ENCODE data around the gene KLHDC4.
"Not testable (repeated sequence)": the region's sequence is repeated elsewhere in the genome, so short reads cannot be mapped to it uniquely, and the experiment has no call there.

KLHDC4 gene

DNA sequence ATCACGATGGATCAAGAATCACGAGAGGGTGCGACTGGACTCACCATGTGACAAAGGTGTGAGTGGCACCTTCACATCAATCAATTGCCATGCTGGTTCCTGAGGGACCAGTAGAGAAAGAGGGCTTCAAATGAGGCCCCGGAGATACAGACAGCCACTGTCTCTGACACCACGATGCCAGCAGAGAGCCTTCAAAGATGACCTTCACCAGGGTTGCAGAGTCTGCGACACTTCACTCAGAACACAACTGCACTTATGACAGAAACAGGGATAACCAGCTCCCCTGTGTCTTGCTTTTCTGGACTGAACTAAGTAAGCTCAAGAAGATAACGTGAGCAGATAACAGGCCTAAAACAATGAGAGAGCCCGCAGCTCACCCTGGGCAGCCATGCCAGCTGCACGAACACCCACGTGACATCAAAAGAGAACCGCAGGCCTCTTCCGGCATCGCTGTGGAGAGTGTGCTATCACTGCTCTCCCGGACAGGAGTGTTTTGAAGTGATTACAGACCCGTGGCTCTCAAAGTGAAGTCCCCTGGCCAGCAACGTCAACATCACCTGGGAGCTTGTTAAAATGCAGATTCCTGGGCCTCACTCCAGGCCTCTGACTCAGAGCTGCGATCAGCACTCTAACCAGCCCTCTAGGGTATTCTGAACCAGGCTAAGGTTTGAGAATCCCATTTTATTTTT is 36.4 kb downstream of the KLHDC4 start:
- TF ChIP-seq, protein P1, sequence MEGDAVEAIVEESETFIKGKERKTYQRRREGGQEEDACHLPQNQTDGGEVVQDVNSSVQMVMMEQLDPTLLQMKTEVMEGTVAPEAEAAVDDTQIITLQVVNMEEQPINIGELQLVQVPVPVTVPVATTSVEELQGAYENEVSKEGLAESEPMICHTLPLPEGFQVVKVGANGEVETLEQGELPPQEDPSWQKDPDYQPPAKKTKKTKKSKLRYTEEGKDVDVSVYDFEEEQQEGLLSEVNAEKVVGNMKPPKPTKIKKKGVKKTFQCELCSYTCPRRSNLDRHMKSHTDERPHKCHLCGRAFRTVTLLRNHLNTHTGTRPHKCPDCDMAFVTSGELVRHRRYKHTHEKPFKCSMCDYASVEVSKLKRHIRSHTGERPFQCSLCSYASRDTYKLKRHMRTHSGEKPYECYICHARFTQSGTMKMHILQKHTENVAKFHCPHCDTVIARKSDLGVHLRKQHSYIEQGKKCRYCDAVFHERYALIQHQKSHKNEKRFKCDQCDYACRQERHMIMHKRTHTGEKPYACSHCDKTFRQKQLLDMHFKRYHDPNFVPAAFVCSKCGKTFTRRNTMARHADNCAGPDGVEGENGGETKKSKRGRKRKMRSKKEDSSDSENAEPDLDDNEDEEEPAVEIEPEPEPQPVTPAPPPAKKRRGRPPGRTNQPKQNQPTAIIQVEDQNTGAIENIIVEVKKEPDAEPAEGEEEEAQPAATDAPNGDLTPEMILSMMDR (IDR thresholded peaks at IDR 0.05; ENCODE audit: low read depth, low read length, missing control alignments): no peak
- no peak overlapping the region for H3K4me3 ChIP-seq (ENCODE audit: low read depth, low read length)
- no peak for DNase-seq (ENCODE audit: low read depth)

DNA sequence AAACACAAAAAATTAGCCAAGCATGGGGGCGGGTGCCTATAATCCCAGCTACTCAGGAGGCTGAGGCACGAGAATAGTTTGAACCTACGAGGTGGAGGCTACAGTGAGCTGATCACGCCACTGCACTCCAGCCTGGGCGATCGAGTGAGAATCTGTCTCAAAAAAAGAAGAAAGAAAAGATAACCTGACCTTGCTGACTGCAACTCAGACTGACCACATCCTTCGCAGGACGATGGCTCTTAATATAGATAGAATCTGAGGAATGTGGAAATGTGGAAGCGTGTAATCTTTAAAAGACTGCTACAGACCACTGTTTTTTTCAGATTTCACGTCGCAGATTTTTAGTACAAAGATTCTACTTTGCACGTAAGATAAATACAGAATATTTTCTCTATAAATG is 37.8 kb downstream of the KLHDC4 start:
- DNase-seq (ENCODE audit: low read depth): no peak
- no peak overlapping the region for H3K4me3 ChIP-seq (ENCODE audit: low read depth, low read length)
- TF ChIP-seq, protein P1 (IDR thresholded peaks at IDR 0.05; ENCODE audit: low read depth, low read length, missing control alignments): no peak

DNA sequence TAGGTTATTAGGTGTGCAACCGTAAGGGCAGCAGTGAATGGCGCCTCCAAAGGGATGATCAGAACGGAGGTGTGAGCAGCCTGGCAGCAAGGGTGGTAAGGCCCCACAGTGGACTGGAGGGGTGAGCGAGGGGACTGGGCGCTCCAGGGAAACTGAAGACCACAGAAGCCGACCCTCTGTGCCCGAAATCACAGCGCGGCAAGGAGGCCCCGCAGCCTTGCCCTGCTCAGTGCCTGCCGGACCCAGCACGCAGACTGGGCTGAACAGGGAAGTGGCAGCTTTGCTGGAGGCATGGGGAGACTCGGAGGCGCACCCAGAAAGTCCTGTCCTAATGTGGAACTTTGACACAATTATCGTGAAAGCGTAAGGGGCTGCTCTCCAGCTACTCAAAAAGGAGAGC is 38.4 kb downstream of the KLHDC4 start:
- TF ChIP-seq, protein P1 (IDR thresholded peaks at IDR 0.05; ENCODE audit: low read depth, low read length, missing control alignments): no peak
- no peak overlapping the region for H3K4me3 ChIP-seq (ENCODE audit: low read depth, low read length)
- DNase-seq (ENCODE audit: low read depth): no peak

DNA sequence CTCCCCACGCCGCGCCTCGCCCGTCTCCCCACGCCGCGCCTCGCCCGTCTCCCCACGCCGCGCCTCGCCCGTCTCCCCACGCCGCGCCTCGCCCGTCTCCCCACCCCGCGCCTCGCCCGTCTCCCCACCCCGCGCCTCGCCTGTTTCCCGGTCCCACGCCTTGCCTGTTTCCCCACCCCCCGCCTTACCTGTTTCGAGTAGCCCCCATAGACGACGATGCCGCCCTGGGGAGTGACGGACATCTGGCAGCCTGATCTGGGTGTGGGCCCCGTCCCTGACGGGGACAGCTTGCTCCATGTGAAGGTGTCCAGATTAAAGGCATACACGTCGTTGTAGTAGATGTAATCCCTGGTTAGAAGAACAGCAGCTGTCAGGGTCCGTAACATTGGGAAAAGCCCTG is 39.2 kb downstream of the KLHDC4 start:
- H3K4me3 ChIP-seq (ENCODE audit: low read depth, low read length); DNase-seq (ENCODE audit: low read depth): not testable (repeated sequence)

GRCh38 chr16:87725596-87726235 is 40.1 kb downstream of the KLHDC4 start:
- TF ChIP-seq, protein P1 (IDR thresholded peaks at IDR 0.05; ENCODE audit: low read depth, low read length, missing control alignments): no peak
- DNase-seq (ENCODE audit: low read depth): no peak
- no peak overlapping the region for H3K4me3 ChIP-seq (ENCODE audit: low read depth, low read length)

DNA sequence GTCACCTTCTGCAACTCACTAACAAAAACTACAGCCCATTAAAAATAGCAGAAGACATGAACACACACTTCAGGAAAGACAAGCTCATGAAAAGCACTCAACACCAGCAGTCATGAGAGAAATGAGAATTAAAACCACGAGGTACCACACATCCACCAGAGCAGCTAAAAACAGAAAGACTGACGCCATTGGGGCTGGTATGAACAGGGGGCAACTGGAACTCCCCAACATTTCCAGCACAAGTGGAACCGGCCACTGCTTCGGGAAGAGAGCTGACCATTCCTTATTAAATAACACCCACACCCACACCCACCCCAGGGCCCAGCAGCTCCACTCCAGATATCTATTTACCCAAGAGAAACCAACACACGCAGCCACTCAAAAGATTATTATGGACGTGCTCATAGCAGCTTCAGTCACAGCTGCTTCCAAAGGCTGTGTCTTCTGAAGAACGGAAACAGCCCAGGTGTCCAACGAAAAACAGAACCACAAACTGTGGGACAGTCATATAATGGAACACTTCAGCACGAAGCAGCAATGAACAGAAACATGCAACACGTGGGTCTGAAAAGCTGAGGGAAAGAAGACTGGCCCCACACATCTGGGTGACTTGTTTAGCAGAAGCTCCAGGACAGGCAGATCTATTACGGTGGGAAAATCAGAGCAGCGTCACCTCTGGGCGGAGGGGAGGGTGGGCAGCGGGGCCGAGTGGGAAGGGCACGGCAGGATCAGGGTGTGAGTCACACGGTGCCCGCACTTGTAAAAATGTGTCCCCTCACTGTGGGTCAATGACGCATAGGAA is 41.1 kb downstream of the KLHDC4 start:
- TF ChIP-seq, protein P1 (IDR thresholded peaks at IDR 0.05; ENCODE audit: low read depth, low read length, missing control alignments): no peak
- DNase-seq (ENCODE audit: low read depth): no peak
- no peak overlapping the region for H3K4me3 ChIP-seq (ENCODE audit: low read depth, low read length)

GRCh38 chr16:87723226-87723623 is 42.6 kb downstream of the KLHDC4 start:
- TF ChIP-seq, protein P1 (IDR thresholded peaks at IDR 0.05; ENCODE audit: low read depth, low read length, missing control alignments): no peak
- no peak overlapping the region for H3K4me3 ChIP-seq (ENCODE audit: low read depth, low read length)
- no peak for DNase-seq (ENCODE audit: low read depth)
